ENCODE results near the gene ARHGAP11B.
"Not testable (repeated sequence)": the region's sequence is repeated elsewhere in the genome, so short reads cannot be mapped to it uniquely, and the experiment has no call there.

Gene ARHGAP11B

DNA sequence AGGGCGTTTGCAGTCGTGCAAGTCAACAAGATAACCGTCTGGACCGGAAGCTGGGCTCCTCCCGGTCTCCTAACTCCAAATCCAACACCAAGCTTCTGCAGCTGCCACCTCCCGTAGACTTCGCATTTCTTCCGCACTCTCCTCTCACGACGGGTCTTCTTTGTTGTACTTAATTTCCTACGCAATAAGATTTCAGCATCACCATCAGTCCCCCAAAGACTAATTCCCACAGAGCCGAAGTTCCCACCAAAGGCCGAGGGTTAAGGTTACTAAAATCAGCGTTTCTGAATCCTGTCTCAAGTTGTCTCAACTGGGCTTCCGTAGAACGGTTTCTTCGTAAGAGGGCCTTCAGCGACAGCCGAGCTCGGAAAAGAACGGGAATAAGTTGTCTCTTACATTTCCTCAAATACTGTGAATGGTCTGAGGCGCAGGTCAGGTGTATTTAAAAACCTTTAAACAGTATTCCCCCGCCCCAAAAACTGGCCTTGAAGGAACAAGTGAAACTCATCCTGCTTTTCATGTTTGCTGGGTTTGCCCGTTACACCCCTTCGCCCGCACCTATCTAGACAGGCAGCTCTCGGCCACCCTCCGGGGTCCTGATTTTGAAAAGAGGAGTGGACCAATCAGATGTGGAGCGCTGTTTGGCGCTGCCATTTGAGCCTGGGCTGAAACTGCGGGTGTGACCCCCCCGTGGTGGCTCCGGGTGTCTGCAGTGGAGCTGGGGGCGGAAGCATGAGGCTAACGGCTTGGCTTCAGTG, at the start of gene ARHGAP11B:
Gene ARHGAP11B, plus strand, starts transcription at position 693 of the 758 bp plus-strand sequence.
- DNase-seq (ENCODE audit: low read depth): peak; percentile 90

DNA sequence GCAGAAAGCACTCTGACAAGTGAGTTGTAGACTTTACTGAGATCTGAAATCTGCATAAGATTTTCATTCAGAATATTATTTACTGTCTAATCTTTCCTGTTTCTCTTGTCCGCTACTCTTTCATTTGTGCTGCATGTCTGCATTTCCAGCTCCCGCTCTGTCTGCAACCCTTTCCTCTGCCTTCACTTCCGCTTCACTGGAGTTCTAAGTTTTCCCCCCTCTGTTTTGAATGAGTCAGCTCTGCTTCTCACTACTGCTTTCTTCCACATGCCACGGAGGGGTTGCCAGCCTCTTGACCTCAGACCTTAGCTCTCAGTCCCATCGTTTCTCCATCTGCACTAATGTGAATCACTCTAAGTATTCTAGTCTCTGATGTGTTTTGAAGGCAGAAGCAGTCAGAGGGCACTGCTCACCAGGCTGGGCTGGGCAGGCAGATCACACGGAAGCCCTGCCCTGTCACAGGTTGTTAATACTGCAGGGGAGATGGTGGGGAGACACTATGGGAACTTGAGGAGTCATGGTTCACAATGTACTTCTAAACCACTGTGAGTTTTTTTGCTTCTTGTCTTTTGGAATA, 46.4 kb upstream of the ARHGAP11B start:
- DNase-seq (ENCODE audit: low read depth): not testable (repeated sequence)

DNA sequence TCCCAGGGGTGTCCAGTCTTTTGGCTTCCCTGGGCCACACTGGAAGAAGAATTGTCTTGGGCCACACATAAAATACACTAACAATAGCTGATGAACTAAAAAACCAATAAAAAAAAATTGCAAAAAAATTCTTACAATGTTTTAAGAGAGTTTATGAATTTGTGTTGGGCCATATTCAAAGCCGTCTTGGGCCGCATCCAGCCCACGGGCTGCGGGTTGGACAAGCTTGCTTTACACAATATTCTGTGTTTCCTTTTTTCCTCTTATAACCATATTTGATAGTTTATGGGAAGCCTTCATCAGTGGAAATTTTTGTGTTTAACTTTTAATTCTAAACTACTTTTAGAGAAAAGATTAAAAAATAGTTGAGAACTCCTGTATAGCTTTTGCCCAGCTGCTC, 45.2 kb upstream of the ARHGAP11B start:
- not testable (repeated sequence) for DNase-seq (ENCODE audit: low read depth)

DNA sequence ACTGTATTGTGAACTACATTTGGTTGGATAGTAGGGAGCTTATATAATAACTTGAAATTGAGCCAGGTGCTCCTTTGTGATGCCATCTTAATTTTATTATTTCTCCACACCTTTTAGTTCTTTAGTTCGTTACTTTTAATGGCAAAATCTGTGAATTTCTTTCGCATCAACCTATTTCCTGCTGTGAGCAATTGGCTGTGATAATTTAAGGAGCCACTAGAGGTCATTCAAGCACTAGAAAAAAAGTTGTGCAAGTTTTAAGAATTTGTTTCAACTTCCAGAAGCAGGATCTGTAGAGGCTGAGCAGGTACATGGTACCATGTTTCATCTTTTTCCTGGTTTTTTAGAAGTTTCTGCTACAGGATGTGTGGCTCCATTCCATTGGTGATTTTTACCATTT, 27.0 kb upstream of the ARHGAP11B start:
- DNase-seq (ENCODE audit: low read depth): not testable (repeated sequence)

DNA sequence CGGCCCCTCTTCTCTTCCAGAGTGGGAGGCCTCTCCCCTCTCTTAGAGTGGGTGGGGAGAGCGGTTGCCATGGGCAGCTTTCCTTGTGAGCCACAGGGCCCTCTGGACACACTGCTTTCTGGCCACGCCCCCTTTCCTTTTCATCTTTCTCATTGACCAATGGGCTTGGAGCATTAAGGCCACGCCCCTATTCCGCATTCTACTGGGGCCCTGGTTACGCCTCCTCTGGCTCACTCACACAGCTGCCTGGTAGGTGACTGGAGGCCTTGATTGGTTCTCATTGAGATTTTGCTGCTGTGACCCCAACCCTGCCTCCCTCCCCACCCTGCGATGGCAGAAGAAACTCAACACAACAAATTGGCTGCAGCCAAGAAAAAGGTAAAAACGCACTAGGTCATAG, 22.1 kb upstream of the ARHGAP11B start, which contains the start of gene GOLGA8H:
Gene GOLGA8H, plus strand, starts transcription at position 233 of the 400 bp plus-strand sequence. Its CDS starts 98 bp downstream, at position 331.
- not testable (repeated sequence) for DNase-seq (ENCODE audit: low read depth)

DNA sequence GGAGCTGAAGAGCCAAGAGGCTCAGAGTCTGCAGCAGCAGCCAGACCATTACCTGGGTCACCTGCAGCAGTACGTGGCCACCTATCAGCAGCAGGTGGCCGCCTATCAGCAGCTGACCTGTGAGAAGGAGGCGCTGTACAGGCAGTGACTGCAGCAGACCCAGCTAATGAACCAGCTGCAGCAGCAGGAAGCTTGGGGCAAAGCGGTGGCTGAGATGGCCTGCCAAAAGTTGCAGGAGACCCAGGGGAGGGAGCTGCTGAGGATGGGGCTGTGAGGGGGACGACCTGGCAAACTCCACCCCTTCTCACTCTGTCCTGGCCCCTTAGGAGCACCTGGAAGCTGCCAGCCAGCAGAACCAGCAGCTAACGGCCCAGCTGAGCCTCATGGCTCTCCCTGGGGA, 13.7 kb upstream of the ARHGAP11B start:
- not testable (repeated sequence) for DNase-seq (ENCODE audit: low read depth)

DNA sequence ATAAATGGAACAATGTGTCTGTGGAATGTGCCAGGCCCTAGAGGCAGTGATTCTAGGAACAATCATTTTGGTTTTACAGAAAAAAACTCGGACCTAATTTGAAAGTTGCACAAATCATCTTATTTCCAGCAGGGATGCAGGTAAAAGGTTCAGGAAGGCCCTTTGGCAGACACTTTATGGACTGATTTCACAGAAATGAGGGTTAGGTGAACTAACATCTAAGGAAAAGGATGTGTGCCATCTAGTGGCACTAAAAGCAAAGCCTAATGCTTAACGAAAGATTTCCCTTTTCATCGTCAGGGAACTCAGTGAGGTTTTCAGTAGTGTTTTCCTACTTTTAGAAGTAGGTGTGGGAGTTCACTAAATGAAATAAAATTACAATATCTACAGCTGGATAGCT, 4.6 kb upstream of the ARHGAP11B start:
- DNase-seq (ENCODE audit: low read depth): not testable (repeated sequence)

DNA sequence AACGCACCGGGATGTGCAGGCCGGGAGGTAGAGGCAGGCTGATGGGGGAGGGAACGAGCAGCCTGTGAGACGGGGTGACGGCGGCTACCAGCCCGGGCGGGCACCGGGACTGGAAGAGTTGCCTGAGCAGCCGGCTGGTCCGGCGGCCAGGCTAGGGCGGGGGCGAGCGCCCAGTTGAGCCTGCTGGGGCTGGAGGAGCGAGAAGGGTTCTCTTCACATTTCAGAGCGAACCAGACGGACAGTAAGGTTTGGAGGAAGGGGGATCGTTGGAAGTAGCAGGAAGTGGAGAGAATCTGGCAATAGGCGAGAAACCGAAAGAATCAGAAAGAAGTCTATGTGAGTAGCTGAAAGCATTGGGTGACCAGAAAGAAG, 252 bp downstream of the ARHGAP11B start:
- DNase-seq (ENCODE audit: low read depth): not testable (repeated sequence)

DNA sequence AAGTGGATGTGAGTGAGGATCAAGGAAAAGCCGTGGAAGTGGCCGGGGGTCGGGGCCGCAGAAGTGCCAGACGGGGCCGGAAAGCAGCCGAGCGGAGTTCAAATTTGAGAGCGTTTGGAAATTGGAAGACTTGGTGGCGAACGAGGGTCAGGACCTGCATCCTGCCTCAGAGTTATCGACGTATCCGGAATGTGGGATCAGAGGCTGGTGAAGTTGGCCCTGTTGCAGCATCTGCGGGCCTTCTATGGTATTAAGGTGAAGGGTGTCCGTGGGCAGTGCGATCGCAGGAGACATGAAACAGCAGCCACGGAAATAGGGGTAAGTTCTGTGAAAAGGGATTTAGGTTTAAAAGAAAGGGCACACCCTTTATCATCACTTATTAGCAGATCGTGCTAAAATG, 704 bp downstream of the ARHGAP11B start:
- not testable (repeated sequence) for DNase-seq (ENCODE audit: low read depth)

DNA sequence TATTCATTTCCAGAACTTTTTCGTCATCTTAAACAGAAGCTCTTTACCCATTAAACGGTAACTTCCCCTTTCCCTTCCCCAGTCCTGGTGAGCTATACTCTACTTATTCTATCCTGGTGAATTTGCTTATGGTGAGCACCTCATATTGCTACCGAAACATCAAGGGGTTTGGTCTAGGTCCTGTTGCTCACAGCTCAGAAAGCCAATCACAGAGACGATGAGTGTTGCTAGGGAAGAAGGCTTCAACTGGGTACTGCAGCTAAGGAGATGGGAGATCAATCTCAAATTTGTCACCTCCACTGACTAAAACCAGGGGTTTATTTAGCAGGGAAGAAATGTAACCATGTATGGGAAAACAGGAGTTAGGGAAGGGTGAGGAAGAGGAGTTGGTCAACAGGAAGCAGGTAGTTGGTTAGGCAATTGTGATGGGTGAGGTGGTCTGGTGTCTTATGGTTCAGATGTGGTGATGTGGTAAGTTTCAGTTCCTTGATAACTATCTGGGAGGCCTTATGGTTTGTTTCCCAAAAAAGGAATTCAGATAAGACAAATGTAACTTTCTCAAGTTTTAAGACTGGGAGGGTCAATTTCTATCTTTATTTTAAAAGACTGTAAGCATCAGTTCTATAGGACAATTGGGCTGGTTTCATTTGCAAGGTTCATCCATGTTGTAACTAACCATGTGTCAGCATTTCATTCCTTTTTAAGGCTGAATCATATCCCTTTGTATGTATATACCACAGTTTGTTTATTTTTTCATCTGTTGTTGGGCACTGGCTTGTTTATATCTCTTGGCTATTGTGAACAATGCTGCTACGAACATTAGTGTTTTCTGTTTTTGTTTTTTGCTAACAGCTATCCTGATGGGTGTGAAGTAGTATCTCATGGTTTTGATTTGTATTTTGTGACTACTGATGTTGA, 24.3 kb downstream of the ARHGAP11B start:
- DNase-seq (ENCODE audit: low read depth): no peak

DNA sequence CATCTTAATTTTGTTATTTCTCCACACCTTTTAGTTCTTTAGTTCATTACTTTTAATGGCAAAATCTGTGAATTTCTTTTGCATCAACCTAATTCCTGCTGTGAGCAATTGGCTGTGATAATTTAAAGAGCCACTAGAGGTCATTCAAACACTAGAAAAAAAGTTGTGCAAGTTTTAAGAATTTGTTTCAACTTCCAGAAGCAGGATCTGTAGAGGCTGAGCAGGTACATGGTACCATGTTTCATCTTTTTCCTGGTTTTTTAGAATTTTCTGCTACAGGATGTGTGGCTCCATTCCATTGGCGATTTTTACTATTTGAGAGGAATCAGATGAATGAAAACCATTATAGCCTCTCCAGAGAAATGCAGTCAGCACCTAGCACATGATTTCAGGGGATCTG, 35.2 kb downstream of the ARHGAP11B start:
- DNase-seq (ENCODE audit: low read depth): not testable (repeated sequence)

DNA sequence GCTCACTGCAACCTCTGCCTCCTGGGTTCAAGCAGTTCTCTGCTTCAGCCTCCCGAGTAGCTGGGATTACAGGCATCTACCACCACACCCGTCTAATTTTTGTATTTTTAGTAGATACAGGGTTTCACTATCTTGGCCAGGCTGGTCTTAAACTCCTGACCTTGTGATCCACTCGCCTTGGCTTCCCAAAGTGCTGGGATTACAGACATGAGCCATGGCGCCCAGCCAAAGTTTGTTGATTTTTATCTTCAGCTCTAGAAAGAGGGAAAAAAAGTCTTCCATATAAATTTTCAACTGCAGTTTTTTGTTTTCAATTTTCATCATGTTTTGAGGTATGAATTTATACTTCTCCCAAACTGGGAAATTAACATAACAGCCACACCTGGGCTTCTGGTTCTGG, 43.7 kb downstream of the ARHGAP11B start:
- DNase-seq (ENCODE audit: low read depth): not testable (repeated sequence)

DNA sequence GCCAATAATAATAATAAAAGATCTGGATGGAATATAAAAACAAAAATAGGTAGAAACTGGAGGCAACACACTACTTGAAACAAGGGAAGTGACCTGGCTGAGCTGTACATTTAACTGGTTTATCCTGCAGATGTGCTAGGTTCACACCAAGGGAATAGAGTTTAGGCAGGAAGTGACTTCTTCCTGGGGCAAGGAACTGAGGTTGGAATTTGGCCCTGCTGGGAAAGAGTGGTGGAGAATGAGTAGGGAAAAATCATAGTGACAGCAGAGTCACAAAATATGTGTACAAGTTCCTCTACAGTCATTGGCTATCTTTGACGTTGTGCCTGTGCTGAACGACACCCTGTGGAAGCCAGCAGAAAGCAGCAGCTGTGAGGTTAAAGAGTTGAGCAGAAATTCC, 44.1 kb downstream of the ARHGAP11B start:
- DNase-seq (ENCODE audit: low read depth): no peak

DNA sequence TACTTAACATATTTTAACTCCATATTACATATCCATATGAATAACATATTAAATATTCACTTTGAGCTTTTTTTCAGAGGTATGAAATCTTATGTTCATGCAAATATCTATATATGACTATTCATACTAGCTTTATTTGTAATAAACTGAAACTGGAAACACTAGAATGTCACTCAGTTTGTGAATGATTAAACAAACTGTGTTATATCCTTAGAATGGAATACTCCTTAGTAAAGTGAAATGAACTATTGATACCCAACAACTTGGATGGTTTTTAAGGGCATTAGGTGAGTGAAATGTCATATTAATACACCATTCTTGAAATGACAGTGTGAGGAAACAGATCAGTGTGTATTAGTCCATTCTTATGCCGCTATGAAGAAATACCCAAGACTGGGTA, 45.4 kb downstream of the ARHGAP11B start:
- DNase-seq (ENCODE audit: low read depth): no peak

DNA sequence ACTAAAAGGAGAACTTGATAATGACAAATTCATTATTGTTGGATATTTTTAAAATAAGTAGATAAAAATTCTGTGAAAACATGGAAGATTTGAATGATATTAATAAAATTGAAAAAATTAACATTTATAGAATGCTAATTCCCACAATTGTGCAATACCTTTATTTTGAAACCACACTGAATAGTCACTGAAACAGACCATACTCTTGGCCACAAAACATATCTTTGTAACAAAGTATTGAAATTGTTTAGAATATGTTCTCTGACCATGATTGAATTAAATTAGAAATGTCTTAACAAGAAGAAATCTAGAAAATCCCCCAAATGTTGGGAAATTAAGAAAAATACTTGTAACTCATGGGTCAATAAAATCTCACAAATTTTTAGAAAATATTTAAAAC, 49.2 kb downstream of the ARHGAP11B start:
- DNase-seq (ENCODE audit: low read depth): no peak

DNA sequence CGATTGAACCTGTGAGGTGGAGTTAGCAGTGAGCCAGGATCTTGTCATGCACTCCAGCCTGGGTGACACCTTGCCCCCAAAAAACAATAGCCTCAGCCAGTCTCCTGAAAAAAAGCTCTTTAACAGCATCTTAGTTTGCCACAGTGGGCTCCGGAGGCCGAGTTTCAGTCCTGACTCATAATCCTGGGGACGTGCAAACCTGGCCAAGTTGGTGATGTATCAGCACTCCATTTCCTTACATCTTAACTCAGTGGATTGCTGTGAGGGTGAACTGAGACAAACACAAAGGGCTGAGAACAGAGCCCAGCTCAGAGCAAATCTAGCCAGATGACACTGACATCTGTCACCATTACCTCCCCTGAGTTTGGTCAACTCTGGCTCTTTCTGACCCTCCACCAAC, 50.0 kb downstream of the ARHGAP11B start:
- DNase-seq (ENCODE audit: low read depth): not testable (repeated sequence)

DNA sequence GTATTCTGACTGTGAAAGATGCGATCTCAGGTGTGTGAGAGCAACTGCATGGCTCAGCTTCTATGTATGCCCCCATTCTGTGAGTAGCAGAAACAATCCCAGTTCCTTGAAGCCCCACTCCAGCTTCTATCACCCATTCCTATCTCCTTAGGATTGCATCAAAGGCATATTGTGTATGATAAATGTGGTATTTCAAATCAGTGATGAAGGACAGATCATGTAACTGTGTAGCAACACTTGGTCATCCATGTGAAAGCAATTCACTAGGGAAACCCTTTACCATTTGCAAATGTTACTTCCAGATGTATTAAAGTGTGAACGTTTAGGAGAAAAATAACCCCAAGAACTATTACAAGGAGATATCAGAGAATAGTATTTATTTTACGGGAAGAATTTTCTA, 55.1 kb downstream of the ARHGAP11B start:
- DNase-seq (ENCODE audit: low read depth): not testable (repeated sequence)

DNA sequence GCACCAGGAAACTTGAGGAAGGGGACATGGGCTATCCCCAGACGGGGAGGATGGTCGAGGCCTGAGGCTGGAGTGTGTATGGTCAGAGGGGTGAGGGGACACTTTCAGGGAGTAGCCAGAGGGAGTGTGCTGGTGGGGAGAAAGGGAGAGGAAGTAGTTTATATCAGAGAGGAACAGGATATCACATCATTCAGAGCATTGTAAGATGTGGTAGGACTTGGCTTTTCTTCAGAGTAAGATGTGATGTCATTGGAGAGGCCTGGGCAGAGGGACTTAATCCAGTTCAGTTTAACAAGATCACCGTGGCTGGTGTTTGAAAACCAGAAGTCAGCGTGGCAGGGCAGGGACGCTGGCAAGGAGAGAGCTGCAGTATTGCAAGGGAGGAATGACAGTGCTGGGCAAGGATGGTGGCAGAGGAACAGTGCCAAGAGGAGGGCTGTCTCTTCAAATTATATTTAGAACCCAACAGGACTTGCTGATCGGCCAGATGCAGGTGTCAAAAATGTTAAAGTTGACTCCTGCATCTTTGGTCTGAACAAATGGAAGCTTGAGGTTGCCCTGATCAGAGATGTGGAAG, 59.9 kb downstream of the ARHGAP11B start:
- not testable (repeated sequence) for DNase-seq (ENCODE audit: low read depth)

DNA sequence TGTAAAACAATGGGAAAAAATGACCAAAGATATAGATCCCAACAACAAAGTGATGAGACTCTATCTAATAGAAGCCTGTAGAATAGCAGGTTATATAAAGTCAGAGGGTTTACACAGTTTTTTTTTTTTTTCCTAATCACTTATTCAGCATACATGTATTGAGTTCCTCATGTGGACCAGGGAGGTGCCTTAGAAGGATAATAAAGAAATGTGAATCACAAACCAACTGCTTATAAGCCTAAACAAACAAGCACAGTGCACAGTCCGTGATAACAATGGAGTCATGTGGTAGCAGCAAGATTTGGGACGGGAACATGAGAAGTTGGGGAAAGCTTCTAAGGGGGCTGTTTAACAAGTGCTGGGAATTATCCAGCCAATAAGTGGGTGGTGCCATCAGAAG, 60.7 kb downstream of the ARHGAP11B start:
- not testable (repeated sequence) for DNase-seq (ENCODE audit: low read depth)
